ENCODE results near the gene NOVA2. TPM values are rescaled to one million over a fixed set of nuclear protein-coding genes. Genes with fewer than 3 reads are reported as not detected.

NOVA2 gene
- total and polyA plus RNA-seq, 9 of the 15 experiments (the other 6 are each of a cell fraction or from before 2014, with no cell fraction given) = not detected

GRCh38 chr19:45899253-45899652 is 74.4 kb downstream of the NOVA2 start (continued):
- TF ChIP-seq E2F8 (IDR thresholded peaks at IDR 0.05; ENCODE audit: low read depth, partially characterized antibody) (no peak), SFPQ (IDR thresholded peaks at IDR 0.05; ENCODE audit: low read depth, low read length) (no peak), ZNF586 (CRISPR knock-in tag; conservative IDR thresholded peaks at IDR 0.05) (no peak), ZNF583 (CRISPR knock-in tag; IDR thresholded peaks at IDR 0.05) (no peak), NFIC (IDR thresholded peaks at IDR 0.05) (no peak), ZNF639 (CRISPR knock-in tag; conservative IDR thresholded peaks at IDR 0.05 in 1 of 2, IDR thresholded peaks at IDR 0.05 in 1 of 2) (no peak), ZBTB43 (CRISPR knock-in tag; IDR thresholded peaks at IDR 0.05) (no peak), FOXA1 (IDR thresholded peaks at IDR 0.05; ENCODE audit: borderline replicate concordance) (no peak), USF1 (CRISPR knock-in tag; IDR thresholded peaks at IDR 0.05) (no peak), KLF16 (IDR thresholded peaks at IDR 0.05) (no peak), SRSF3 (IDR thresholded peaks at IDR 0.05; ENCODE audit: insufficient read depth, low read length) (no peak), ZBTB9 (CRISPR knock-in tag; IDR thresholded peaks at IDR 0.05) (no peak), NELFE (IDR thresholded peaks at IDR 0.05; ENCODE audit: insufficient read depth, insufficient read length) (no peak), ZNF212 (CRISPR knock-in tag; IDR thresholded peaks at IDR 0.05) (no peak), KDM1A (IDR thresholded peaks at IDR 0.05) (peak in 1 of 2 experiments; percentile 10; a peak in 1 of 4 replicates)
